ENCODE measurements around the gene SIGMAR1. TPM values are rescaled to one million over a fixed set of nuclear protein-coding genes. Genes with fewer than 3 reads are reported as not detected.

SIGMAR1 gene
- total and polyA plus RNA-seq, 2 donors = 18.2 to 103 TPM

DNA sequence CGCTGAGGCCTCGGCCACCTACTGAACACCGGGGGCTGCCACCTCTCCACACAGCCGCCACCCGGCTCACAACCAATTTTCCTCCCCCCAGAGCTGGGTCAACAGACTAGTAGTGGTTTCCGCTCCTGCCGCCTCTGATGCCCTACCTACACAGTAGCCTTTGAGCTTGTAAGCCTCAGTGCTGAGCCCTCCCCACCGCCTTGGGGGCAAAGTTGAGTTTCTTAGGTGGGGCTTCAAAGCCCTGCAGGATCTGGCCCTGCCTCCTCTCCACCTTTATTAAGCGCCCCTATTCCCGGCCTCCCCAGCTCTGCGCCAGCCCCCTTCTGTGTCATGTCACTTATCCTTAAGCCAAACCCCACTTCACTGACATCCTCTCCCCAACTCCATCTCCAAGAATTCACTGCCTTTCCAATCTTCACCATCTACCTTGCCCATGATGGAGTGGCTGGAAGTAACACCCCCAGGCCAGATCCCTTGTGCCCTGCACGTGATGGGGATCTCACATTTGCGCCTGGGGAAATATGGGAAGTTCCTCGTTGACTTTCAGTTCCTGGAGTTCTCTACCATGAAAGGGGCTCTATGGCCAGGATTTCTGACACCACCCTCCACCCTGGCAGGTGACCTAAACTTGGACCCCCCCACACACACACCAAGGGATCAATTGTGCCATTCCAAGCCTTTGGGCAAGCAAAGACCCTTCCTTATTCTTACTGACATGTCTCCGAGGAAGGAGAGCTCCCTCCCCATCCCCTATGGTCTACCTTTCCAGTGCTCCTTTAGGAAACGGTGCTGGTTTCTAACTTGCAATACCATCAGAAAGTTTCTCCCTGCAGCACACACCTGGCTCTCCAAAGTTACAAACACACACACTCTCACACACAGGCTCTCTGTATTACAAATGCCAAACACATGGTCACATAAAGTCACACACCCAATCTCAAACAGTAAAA is 45.4 kb downstream of the SIGMAR1 start:
- no peak overlapping the region for H3K4me3 ChIP-seq (ENCODE audit: low read depth, low read length)
- no peaks in the 10 kb centered on the region for H3K36me3 ChIP-seq (ENCODE audit: insufficient read depth)
- no peak for DNase-seq (ENCODE audit: extremely low spot score)
- H3K4me1 ChIP-seq (ENCODE audit: insufficient read depth) = no peaks in the 10 kb centered on the region
- no peak overlapping the region for H3K27ac ChIP-seq (ENCODE audit: low read depth)
- 31% methylated on average over 16 of the region's 16 CpGs for WGBS

DNA sequence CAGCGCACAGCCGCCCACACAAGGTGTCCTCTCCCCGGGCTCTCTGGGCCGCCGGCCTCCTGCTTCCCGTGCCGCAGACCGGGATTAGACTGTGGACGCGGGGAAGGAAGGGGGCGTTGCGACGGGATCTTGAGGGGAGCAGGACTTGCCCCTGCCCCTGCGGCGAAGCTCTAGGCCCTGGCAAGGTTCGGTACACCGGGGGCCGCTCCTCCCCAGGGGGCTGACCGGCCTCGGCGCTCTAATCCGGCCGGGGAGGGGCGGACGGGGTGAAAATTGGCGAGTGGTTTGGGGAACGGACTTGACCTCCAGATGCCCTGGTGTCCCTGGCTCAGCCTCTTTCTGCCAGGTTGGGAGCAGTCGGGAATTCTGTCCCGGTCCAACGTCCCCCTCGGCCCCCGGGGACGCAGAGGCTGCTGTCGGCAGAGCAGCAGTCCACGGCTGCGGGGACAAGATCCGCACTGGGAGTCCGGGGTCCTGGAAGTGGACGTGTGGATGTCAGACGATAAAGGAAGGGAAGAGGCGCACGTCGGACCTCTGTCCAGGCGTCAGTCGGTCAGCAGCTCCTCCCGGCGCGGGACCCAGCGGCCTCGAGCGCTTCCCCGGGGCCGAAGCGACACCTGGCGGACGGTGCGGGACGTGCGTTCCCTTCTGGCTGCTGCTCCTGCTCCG is 46.2 kb downstream of the SIGMAR1 start:
- no peak overlapping the region for H3K4me3 ChIP-seq (ENCODE audit: low read depth, low read length)
- no peak for DNase-seq (ENCODE audit: extremely low spot score)
- WGBS = 16% methylated on average over 60 of the region's 60 CpGs
- H3K4me1 ChIP-seq (ENCODE audit: insufficient read depth) = no peaks in the 10 kb centered on the region
- no peaks in the 10 kb centered on the region for H3K36me3 ChIP-seq (ENCODE audit: insufficient read depth)
- H3K27ac ChIP-seq (ENCODE audit: low read depth) = no peak overlapping the region

GRCh38 chr9:34590381-34591247 is 47.0 kb downstream of the SIGMAR1 start:
- H3K27ac ChIP-seq (ENCODE audit: low read depth) = no peak overlapping the region
- DNase-seq (ENCODE audit: extremely low spot score) = no peak
- H3K4me1 ChIP-seq (ENCODE audit: insufficient read depth) = no peaks in the 10 kb centered on the region
- peak overlapping the region; percentile 57 for H3K4me3 ChIP-seq (ENCODE audit: low read depth, low read length)
- 44% methylated on average over 40 of the region's 40 CpGs for WGBS
- no peaks in the 10 kb centered on the region for H3K36me3 ChIP-seq (ENCODE audit: insufficient read depth)

DNA sequence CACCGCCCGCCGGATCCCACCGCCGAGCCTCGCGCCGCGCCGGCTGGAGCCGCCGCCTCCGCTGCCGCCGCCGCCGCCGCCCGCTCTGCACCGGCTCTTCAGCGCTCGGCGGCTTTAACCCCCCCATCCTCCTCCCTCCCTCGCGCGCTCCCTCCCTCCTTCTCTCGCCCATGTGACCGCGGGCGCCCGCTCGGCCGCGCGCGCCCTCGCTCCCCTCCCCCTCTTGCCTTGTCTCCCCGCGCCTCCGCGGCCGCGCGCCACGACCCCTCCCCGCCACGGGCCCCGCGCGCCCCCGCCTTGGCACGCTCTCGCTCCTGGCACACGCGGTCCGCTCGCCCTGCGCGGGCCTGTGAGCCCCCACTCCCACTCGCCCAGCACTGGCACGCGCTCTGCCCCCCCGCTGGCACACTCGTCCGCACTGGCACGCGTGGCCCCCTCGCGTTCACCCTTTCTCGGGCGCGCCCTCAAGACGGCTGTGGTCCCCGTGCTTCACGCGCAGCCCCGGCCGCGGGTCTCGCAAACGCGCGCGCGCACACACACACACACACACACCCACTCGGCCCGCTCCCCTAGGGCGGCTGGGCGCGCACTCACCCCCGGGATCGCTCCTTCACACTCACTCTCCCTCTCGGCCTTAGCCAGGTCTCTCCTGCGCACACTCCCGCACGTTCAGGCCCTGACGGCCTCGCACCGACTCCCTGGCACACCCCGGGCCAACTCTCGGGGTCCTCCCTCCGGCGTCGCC is 47.8 kb downstream of the SIGMAR1 start, which contains the start of gene CNTFR:
Gene CNTFR (minus strand): TSS at position 89 of the 745 bp plus-strand sequence. CDS start 20,743 bp downstream, outside the sequence.
- H3K36me3 ChIP-seq (ENCODE audit: insufficient read depth) = no peaks in the 10 kb centered on the region
- 2% methylated on average over 102 of the region's 104 CpGs for WGBS
- no peak for DNase-seq (ENCODE audit: extremely low spot score)
- peak within 1 kb of the TSS; percentile 57 for H3K4me3 ChIP-seq (ENCODE audit: low read depth, low read length)
- no peaks in the 10 kb centered on the region for H3K4me1 ChIP-seq (ENCODE audit: insufficient read depth)
- H3K27ac ChIP-seq (ENCODE audit: low read depth) = no peak within 1 kb of the TSS

DNA sequence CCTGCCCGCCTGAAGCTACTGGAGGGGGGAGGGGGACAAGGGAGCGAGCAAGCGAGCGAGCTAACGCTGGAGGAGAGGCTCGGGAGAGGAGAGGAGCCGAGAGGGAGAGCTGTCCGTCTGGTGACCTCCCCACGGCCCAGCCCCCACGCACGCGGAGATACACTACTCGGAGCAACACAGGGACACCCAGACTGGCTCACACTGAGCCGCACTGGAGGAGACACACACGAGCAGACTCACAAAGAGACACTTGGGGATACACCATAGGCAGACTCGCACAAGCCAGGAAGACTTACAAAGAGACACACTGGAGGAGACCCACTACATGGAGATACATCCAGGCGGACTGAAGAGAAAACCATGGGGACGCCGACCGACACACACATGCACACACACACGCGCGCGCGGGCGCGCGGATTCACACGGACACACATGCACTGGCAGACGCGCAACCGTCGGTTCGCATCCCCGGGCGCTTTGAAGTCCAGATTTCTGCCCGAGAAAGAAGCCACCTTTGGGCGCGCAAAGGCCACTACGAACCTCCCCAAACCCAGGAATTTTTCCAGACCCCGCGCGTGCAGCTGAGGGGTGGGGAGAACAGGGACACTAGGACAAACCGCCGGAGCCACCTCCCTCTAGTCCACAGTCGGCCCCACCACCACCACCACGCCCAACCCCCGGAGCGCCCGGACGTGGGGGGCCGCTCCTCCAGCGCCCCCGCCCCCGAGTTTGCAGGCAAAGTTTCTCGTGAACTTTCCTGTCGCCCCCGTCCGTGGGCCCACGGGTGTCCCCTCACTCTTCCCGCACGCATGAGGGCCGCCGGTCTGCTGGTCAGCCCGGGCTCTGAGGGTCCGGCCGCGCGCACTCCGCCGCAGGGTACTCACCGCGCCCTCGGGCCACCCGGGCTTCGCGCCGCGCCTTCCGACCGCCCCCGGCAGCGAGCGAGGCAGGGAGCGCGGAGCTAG is 48.6 kb downstream of the SIGMAR1 start:
- 2% methylated on average over 86 of the region's 86 CpGs for WGBS
- no peaks in the 10 kb centered on the region for H3K4me1 ChIP-seq (ENCODE audit: insufficient read depth)
- H3K36me3 ChIP-seq (ENCODE audit: insufficient read depth) = no peaks in the 10 kb centered on the region
- no peak for DNase-seq (ENCODE audit: extremely low spot score)
- no peak overlapping the region for H3K27ac ChIP-seq (ENCODE audit: low read depth)
- peak overlapping the region; percentile 57 for H3K4me3 ChIP-seq (ENCODE audit: low read depth, low read length)

DNA sequence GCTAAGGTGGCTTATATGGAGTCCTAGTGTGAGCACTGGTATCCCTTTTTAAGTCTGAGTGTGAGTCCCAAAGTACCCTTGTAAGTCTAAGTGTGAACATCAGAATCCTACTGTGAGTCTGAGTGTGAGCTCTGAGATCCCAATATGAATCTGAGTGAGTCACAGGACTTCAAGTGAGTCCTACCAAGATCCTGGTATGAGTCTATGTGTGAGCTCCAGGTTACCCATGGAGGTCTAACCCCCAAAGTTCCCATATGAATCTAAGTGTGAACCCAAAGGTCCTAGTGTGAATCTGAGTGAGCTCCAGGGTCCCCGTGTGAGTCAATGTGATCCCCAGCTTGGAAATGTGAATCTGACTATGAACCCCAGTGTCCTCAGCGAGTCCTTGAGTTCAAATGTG is 50.3 kb downstream of the SIGMAR1 start:
- Histone ChIP-seq H3K27ac (ENCODE audit: low read depth) (no peak overlapping the region), H3K4me3 (ENCODE audit: low read depth, low read length) (no peak overlapping the region), H3K4me1 (ENCODE audit: insufficient read depth) (no peaks in the 10 kb centered on the region), H3K36me3 (ENCODE audit: insufficient read depth) (no peaks in the 10 kb centered on the region)
- no peak for DNase-seq (ENCODE audit: extremely low spot score)
- WGBS = 69% methylated on average over 2 of the region's 2 CpGs

- no peak overlapping the region for H3K27ac ChIP-seq (ENCODE audit: low read depth)
- WGBS = 55% methylated on average over 11 of the region's 11 CpGs
- DNase-seq (ENCODE audit: extremely low spot score) = no peak
- no peaks in the 10 kb centered on the region for H3K36me3 ChIP-seq (ENCODE audit: insufficient read depth)
- H3K4me3 ChIP-seq (ENCODE audit: low read depth, low read length) = no peak overlapping the region
- H3K4me1 ChIP-seq (ENCODE audit: insufficient read depth) = no peaks in the 10 kb centered on the region
Observed at GRCh38 chr9:34585946-34586669, 51.5 kb downstream of the SIGMAR1 start.

DNA sequence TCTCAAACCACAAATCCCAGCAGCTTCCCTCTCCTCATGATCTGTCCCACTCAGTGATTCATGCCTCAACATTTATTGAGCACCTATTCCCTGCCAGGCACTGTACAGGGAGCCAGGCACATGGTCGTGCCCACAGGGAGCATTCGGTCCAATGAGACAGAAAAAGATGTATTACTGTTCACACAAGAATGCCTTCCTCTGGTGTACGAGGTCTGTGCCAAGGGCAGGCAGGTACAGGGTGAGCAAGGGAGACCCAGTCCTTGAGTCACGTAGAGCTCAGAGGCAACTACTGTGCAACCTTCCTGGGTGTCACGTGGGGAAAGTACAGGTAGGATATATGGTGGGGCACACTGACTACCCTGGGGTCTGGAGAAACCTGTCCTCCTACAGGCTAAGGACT is 52.6 kb downstream of the SIGMAR1 start:
- DNase-seq (ENCODE audit: extremely low spot score) = no peak
- Histone ChIP-seq H3K27ac (ENCODE audit: low read depth) (no peak overlapping the region), H3K4me3 (ENCODE audit: low read depth, low read length) (no peak overlapping the region), H3K4me1 (ENCODE audit: insufficient read depth) (no peaks in the 10 kb centered on the region), H3K36me3 (ENCODE audit: insufficient read depth) (no peaks in the 10 kb centered on the region)
- WGBS = 88% methylated on average over 5 of the region's 5 CpGs

Small RNA genes lying within 50 kb of the gene (small RNA-seq; reads per million reads assigned to genes)
- not detected for gene CCL27

Other genes starting within 250 kb of the SIGMAR1 start
- gene FAM219A, start 179.2 kb downstream of the SIGMAR1 start, total RNA-seq = 6.0 TPM
- 20.8 TPM for gene FAM219A, start 179.2 kb downstream of the SIGMAR1 start, polyA plus RNA-seq
- not detected for gene DNAI1, start 179.0 kb downstream of the SIGMAR1 start, total RNA-seq
- gene DNAI1, start 179.0 kb downstream of the SIGMAR1 start, polyA plus RNA-seq = 0.11 TPM
- 0.26 TPM for gene ENHO, start 114.8 kb downstream of the SIGMAR1 start, total RNA-seq
- 1.8 TPM for gene ENHO, start 114.8 kb downstream of the SIGMAR1 start, polyA plus RNA-seq
- 5.6 TPM for gene CNTFR, start 48.1 kb downstream of the SIGMAR1 start, total RNA-seq
- 11.5 TPM for gene CNTFR, start 48.1 kb downstream of the SIGMAR1 start, polyA plus RNA-seq
- 13.2 TPM for gene RPP25L, start 25.7 kb downstream of the SIGMAR1 start, total RNA-seq
- 33.7 TPM for gene RPP25L, start 25.7 kb downstream of the SIGMAR1 start, polyA plus RNA-seq
- 34.2 TPM for gene DCTN3, start 17.3 kb downstream of the SIGMAR1 start, total RNA-seq
- 117 TPM for gene DCTN3, start 17.3 kb downstream of the SIGMAR1 start, polyA plus RNA-seq
- gene ARID3C, start 8.7 kb downstream of the SIGMAR1 start, total RNA-seq = not detected
- not detected for gene ARID3C, start 8.7 kb downstream of the SIGMAR1 start, polyA plus RNA-seq
- 25.4 TPM for gene GALT, start 8.9 kb upstream of the SIGMAR1 start, total RNA-seq
- gene GALT, start 8.9 kb upstream of the SIGMAR1 start, polyA plus RNA-seq = 31.8 TPM
- gene IL11RA, start 14.4 kb upstream of the SIGMAR1 start, total RNA-seq = 43.9 TPM
- gene IL11RA, start 14.4 kb upstream of the SIGMAR1 start, polyA plus RNA-seq = 39.5 TPM
- gene CCL27, start 24.9 kb upstream of the SIGMAR1 start, total RNA-seq = not detected
- gene CCL27, start 24.9 kb upstream of the SIGMAR1 start, polyA plus RNA-seq = 0.32 TPM
- 2.1 TPM for gene CCL19, start 53.5 kb upstream of the SIGMAR1 start, total RNA-seq
- 4.0 TPM for gene CCL19, start 53.5 kb upstream of the SIGMAR1 start, polyA plus RNA-seq
- gene CCL21, start 72.3 kb upstream of the SIGMAR1 start, total RNA-seq = 35.7 TPM
- 60.4 TPM for gene CCL21, start 72.3 kb upstream of the SIGMAR1 start, polyA plus RNA-seq